HFFc6 (cell line): ENCODE data around the gene GRIK4. TPM values are rescaled to one million over a fixed set of nuclear protein-coding genes. Genes with fewer than 3 reads are reported as not detected.

Experiments used
- DNase-seq: peaks from one replicate; pipeline ENCODE4 v3.0.0-alpha.2; 2018
- H3K27ac Mint-ChIP-seq: 2 replicates; pipeline ENCODE4 v1.8.0; 2020; ENCODE audit warnings: mild to moderate bottlenecking, mixed read lengths
- H3K27me3 Mint-ChIP-seq: 2 replicates; pipeline ENCODE4 v1.8.0; 2021; ENCODE audit warnings: mild to moderate bottlenecking, moderate library complexity, mixed read lengths; ENCODE audit not compliant: insufficient read depth
- H3K36me3 Mint-ChIP-seq: 2 replicates; pipeline ENCODE4 v1.8.0; 2021; ENCODE audit warnings: low read depth, mixed read lengths
- H3K4me1 Mint-ChIP-seq: 2 replicates; pipeline ENCODE4 v1.8.0; 2020; ENCODE audit warnings: low read depth, mixed read lengths
- H3K4me3 Mint-ChIP-seq: 2 replicates; pipeline ENCODE4 v1.8.0; 2020; ENCODE audit warnings: mild to moderate bottlenecking, moderate library complexity, mixed read lengths
- H3K9me3 Mint-ChIP-seq: 2 replicates; pipeline ENCODE4 v1.8.0; 2020; ENCODE audit warnings: mild to moderate bottlenecking, mixed read lengths
- total RNA-seq, 6 experiments: library from RNA; stranded (reverse); fragmentation: NEBNext Ultra II Directional; extraction: Animal tissue kit (Norgen Biotek cat#: 25700); gene quantifications; 2 replicates in 1 of 6; 3 replicates in 5 of 6; pipeline ENCODE4 v1.2.3, GENCODE V29; 2021
- TF ChIP-seq, protein P1 (sequence below): fragments of 200-600 bp; sonication (generic); IDR thresholded peaks from 2 replicates; pipeline ENCODE4 v1.5.0; 2021; ENCODE audit warnings: antibody characterized with exemption, mild to moderate bottlenecking

GRIK4 gene
- total RNA-seq, 6 experiments from 2014 or later: not detected

GRCh38 chr11:120880498-120881175 is 369.1 kb downstream of the GRIK4 start:
- H3K4me1 Mint-ChIP-seq: peaks cover 5% of the 10 kb centered on the region; the same call in 1 of the 2 replicates
- H3K4me3 Mint-ChIP-seq: no peak overlapping the region
- H3K27ac Mint-ChIP-seq: no peak overlapping the region
- H3K27me3 Mint-ChIP-seq: peaks cover 38% of the 10 kb centered on the region
- TF ChIP-seq, protein P1, sequence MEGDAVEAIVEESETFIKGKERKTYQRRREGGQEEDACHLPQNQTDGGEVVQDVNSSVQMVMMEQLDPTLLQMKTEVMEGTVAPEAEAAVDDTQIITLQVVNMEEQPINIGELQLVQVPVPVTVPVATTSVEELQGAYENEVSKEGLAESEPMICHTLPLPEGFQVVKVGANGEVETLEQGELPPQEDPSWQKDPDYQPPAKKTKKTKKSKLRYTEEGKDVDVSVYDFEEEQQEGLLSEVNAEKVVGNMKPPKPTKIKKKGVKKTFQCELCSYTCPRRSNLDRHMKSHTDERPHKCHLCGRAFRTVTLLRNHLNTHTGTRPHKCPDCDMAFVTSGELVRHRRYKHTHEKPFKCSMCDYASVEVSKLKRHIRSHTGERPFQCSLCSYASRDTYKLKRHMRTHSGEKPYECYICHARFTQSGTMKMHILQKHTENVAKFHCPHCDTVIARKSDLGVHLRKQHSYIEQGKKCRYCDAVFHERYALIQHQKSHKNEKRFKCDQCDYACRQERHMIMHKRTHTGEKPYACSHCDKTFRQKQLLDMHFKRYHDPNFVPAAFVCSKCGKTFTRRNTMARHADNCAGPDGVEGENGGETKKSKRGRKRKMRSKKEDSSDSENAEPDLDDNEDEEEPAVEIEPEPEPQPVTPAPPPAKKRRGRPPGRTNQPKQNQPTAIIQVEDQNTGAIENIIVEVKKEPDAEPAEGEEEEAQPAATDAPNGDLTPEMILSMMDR: no peak
- H3K9me3 Mint-ChIP-seq: peaks cover 5% of the 10 kb centered on the region; the same call in 1 of the 2 replicates
- peaks cover 5% of the 10 kb centered on the region; the same call in 1 of the 2 replicates for H3K36me3 Mint-ChIP-seq
- no peak for DNase-seq

DNA sequence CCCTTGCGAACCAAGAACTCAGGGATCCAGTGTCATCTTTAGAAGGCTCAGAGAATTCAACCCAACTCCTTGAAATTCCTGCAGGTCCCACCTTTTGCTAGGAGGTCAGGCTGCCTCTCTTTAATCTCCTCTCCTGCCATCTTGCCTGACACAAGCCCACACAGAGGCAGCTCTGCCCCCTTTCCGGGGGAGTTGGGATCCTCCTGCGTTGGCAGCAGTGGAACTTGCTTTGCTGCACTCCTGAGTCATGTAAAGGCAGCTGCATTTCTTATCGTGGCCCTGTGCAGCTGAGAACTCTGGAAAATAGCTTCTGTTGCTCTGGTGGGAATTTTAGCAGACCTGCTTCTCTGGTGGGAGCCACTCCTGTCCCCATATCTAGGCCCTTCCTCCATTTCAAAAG is 370.0 kb downstream of the GRIK4 start:
- Mint-ChIP-seq H3K27ac (no peak overlapping the region), H3K27me3 (peaks cover 38% of the 10 kb centered on the region), H3K4me3 (no peak overlapping the region), H3K4me1 (peaks cover 5% of the 10 kb centered on the region; the same call in 1 of the 2 replicates), H3K9me3 (no peaks in the 10 kb centered on the region), H3K36me3 (no peaks in the 10 kb centered on the region)
- TF ChIP-seq, protein P1: no peak
- no peak for DNase-seq

GRCh38 chr11:120882175-120882574 is 370.6 kb downstream of the GRIK4 start:
- peaks cover 40% of the 10 kb centered on the region for H3K27me3 Mint-ChIP-seq

GRCh38 chr11:120883404-120884080 is 372.0 kb downstream of the GRIK4 start:
- peak; percentile 28 for DNase-seq

More at GRCh38 chr11:120882175-120882574, 370.6 kb downstream of the GRIK4 start:
- Mint-ChIP-seq H3K27ac (no peak overlapping the region), H3K9me3 (no peaks in the 10 kb centered on the region), H3K4me1 (peaks cover 5% of the 10 kb centered on the region; the same call in 1 of the 2 replicates), H3K36me3 (no peaks in the 10 kb centered on the region), H3K4me3 (no peak overlapping the region)
- TF ChIP-seq, protein P1: no peak
- DNase-seq: no peak

GRCh38 chr11:120884154-120885020 is 372.8 kb downstream of the GRIK4 start:
- Mint-ChIP-seq H3K4me1 (peaks cover 5% of the 10 kb centered on the region; the same call in 1 of the 2 replicates), H3K36me3 (no peaks in the 10 kb centered on the region), H3K4me3 (no peak overlapping the region), H3K27ac (no peak overlapping the region), H3K27me3 (peaks cover 28% of the 10 kb centered on the region), H3K9me3 (no peaks in the 10 kb centered on the region)
- no peak for DNase-seq
- TF ChIP-seq, protein P1: no peak

More at GRCh38 chr11:120883404-120884080, 372.0 kb downstream of the GRIK4 start:
- TF ChIP-seq, protein P1: no peak
- Mint-ChIP-seq H3K4me1 (peaks cover 5% of the 10 kb centered on the region; the same call in 1 of the 2 replicates), H3K4me3 (no peak overlapping the region; the same call in 1 of the 2 replicates), H3K9me3 (no peaks in the 10 kb centered on the region), H3K27ac (no peak overlapping the region), H3K36me3 (no peaks in the 10 kb centered on the region), H3K27me3 (peaks cover 33% of the 10 kb centered on the region)
